Hepatocyte (in vitro differentiated cells): Measurements from ENCODE around the gene KCND3.

ENCODE experiments used
- EZH2phosphoT487 ChIP-seq: fragments of 200-600 bp; sonication (generic); IDR thresholded peaks from one replicate; pipeline ENCODE4 v1.6.1; 2018; ENCODE audit warnings: antibody characterized with exemption, mild to moderate bottlenecking, low read depth, moderate library complexity; ENCODE audit not compliant: unreplicated experiment, severe bottlenecking
- TF ChIP-seq, protein P1 (sequence below): fragments of 200-600 bp; sonication (generic); IDR thresholded peaks from 2 replicates; pipeline ENCODE4 v1.5.1; 2016; ENCODE audit warnings: antibody characterized with exemption, mild to moderate bottlenecking; ENCODE audit not compliant: poor library complexity

DNA sequence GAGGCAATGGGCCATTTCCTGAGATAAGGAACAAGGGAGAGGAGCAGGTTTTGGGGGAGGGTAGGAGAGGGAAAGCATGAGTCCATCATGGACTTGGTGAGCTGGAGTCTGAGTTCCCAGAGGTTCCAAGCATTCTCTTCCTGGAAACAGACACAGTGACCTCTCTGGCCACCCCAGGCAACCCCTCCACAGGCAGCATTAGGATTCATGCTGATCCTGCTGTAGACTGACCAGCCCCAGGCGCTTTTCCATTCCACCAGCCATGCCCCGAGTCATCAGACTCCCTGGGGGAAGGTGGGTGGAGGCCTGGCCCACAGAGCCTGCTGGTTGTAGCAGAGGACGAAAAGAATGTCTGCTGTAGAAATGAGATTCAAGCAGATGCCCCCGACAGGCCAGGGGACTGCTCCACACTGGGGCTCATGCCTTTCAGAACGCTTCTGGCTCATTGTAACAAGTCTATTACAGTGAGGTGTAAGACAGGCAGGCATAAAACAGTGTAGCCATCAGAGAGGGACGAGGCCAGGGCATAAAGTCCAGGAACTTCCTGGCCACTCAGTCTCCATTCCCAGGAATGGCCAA, 52.2 kb downstream of the KCND3 start:
- TF ChIP-seq, protein P1, sequence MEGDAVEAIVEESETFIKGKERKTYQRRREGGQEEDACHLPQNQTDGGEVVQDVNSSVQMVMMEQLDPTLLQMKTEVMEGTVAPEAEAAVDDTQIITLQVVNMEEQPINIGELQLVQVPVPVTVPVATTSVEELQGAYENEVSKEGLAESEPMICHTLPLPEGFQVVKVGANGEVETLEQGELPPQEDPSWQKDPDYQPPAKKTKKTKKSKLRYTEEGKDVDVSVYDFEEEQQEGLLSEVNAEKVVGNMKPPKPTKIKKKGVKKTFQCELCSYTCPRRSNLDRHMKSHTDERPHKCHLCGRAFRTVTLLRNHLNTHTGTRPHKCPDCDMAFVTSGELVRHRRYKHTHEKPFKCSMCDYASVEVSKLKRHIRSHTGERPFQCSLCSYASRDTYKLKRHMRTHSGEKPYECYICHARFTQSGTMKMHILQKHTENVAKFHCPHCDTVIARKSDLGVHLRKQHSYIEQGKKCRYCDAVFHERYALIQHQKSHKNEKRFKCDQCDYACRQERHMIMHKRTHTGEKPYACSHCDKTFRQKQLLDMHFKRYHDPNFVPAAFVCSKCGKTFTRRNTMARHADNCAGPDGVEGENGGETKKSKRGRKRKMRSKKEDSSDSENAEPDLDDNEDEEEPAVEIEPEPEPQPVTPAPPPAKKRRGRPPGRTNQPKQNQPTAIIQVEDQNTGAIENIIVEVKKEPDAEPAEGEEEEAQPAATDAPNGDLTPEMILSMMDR = no peak
- no peak for TF ChIP-seq EZH2phosphoT487
